GM23248 (cell line): Measurements from ENCODE around the gene UBTD1.

Experiments
- EZH2 ChIP-seq: fragments of 200-600 bp; sonication (generic); IDR thresholded peaks from 2 replicates; pipeline ENCODE4 v1.6.1; 2018; ENCODE audit warnings: antibody characterized with exemption, mild to moderate bottlenecking; ENCODE audit not compliant: insufficient read depth, poor library complexity, severe bottlenecking
- EZH2phosphoT487 ChIP-seq: fragments of 200-600 bp; sonication (generic); IDR thresholded peaks from 2 replicates; pipeline ENCODE4 v1.6.1; 2018; ENCODE audit warnings: antibody characterized with exemption, moderate library complexity, mild to moderate bottlenecking, low read depth; ENCODE audit not compliant: insufficient read depth

- TF ChIP-seq EZH2 (no peak), EZH2phosphoT487 (no peak)
These were observed 42.2 kb downstream of the UBTD1 start for GRCh38 chr10:97540669-97541500.
